Body of pancreas (tissue), 4 donors: ENCODE data around the gene FIGN.

Experiments used
- CTCF ChIP-seq, 7 experiments: fragments of 450-650 bp in 4 of 7; fragments of 200-600 bp in 3 of 7; sonication (generic) in 3 of 7; IDR thresholded peaks; one replicate each; pipeline ENCODE4 v1.5.1; 2016 to 2019; ENCODE audit warnings: antibody characterized with exemption in 7 of 7
- POLR2A ChIP-seq, 3 donors: fragments of 450-650 bp; IDR thresholded peaks; one replicate each; pipeline ENCODE4 v1.6.1; 2016; ENCODE audit warnings: antibody characterized with exemption in 3 of 3, mild to moderate bottlenecking in 2 of 3

DNA sequence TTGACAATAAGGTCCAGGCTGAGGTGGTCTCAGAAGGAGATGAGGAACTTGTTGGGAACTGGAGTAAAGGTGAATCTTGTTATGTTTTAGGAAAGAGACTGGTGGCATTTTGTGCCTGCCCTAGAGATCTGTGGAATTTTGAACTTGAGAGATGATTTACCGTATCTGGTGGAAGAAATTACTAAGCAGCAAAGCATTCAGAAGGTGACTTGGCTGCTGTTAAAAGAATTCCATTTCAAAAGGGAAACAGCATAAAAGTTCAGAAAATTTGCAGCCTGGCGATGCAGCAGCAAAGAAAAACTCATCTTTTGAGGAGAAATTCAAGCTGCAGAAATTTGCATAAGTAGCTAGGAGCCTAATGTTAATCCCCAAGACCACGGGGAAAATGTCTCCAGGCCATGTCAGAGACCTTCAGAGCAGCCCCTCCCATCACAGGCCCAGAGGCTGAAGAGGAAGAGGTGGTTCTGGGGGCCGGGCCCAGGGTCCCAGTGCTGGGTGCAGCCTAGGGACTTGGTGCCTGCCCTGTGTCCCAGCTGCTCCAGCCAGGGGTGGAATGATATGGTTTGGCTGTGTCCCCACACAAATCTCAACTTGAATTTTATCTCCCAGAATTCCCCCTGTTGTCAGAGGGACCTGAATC is 73.5 kb downstream of the FIGN start:
- TF ChIP-seq POLR2A (IDR thresholded peaks at IDR 0.05): no peak
- no peak for TF ChIP-seq CTCF (IDR thresholded peaks at IDR 0.05)
